Karpas-422 (cell line): ENCODE data around the gene PEX10. TPM values are rescaled to one million over a fixed set of nuclear protein-coding genes. Genes with fewer than 3 reads are reported as not detected.
A peak's percentile ranks its signal among the peaks of the same experiment; 100 is the strongest.

Experiments used
- DNase-seq: peaks from one replicate; pipeline ENCODE4 v3.0.0-alpha.2; 2015
- H2AFZ ChIP-seq: fragments of 200-600 bp; sonication (generic); 2 replicates; pipeline ENCODE4 v1.6.1; 2014; ENCODE audit warnings: antibody characterized with exemption, low read length, mixed read lengths
- H3K27ac ChIP-seq: fragments of 200-600 bp; sonication (generic); 2 replicates; pipeline ENCODE4 v1.5.1; 2014; ENCODE audit warnings: mild to moderate bottlenecking, low read length, moderate library complexity
- H3K27me3 ChIP-seq: fragments of 200-600 bp; sonication (generic); 2 replicates; pipeline ENCODE4 v1.6.1; 2014; ENCODE audit warnings: low read length, mixed read lengths
- H3K36me3 ChIP-seq: fragments of 200-600 bp; sonication (generic); 2 replicates; pipeline ENCODE4 v1.6.1; 2014; ENCODE audit warnings: low read length, mixed read lengths; ENCODE audit not compliant: insufficient read depth
- H3K4me1 ChIP-seq: fragments of 200-600 bp; sonication (generic); 2 replicates; pipeline ENCODE4 v1.6.1; 2014; ENCODE audit warnings: mild to moderate bottlenecking, low read length, mixed read lengths
- H3K4me2 ChIP-seq: fragments of 200-600 bp; sonication (generic); 2 replicates; pipeline ENCODE4 v1.6.1; 2014; ENCODE audit warnings: low read length, low read depth, mild to moderate bottlenecking; ENCODE audit not compliant: poor library complexity, severe bottlenecking
- H3K4me3 ChIP-seq: fragments of 200-600 bp; sonication (generic); 2 replicates; pipeline ENCODE4 v1.5.1; 2014; ENCODE audit warnings: mild to moderate bottlenecking, antibody characterized with exemption, low read length, mixed read lengths
- H3K79me2 ChIP-seq: fragments of 200-600 bp; sonication (generic); 2 replicates; pipeline ENCODE4 v1.6.1; 2014; ENCODE audit warnings: mild to moderate bottlenecking, low read length, mixed read lengths
- H3K9ac ChIP-seq: fragments of 200-600 bp; sonication (generic); 2 replicates; pipeline ENCODE4 v1.6.0; 2014; ENCODE audit warnings: low read length
- H3K9me2 ChIP-seq: fragments of 200-600 bp; sonication (generic), shearing (Covaris generic); replicated peaks from 2 replicates; pipeline ENCODE4 v1.6.0; 2014; ENCODE audit warnings: mild to moderate bottlenecking, low read length, moderate library complexity; ENCODE audit not compliant: insufficient read depth
- H3K9me3 ChIP-seq: fragments of 300-700, 200-600 bp; sonication (generic); 2 replicates; pipeline ENCODE4 v1.6.1; 2014; ENCODE audit warnings: low read length, mixed read lengths
- H4K20me1 ChIP-seq: fragments of 200-600 bp; sonication (generic); 2 replicates; pipeline ENCODE4 v1.6.1; 2014; ENCODE audit warnings: mild to moderate bottlenecking, antibody characterized with exemption, low read length, low read depth; ENCODE audit not compliant: insufficient read depth
- total RNA-seq: library from RNA; depleted of rRNA; stranded (reverse); fragments of >200 nt; shearing (Covaris generic); gene quantifications from 2 replicates; pipeline ENCODE4 v1.2.3, GENCODE V29; 2014; ENCODE audit warnings: low replicate concordance

The PEX10 gene
- total RNA-seq, 1 experiment from 2014 or later: 21.4 TPM

DNA sequence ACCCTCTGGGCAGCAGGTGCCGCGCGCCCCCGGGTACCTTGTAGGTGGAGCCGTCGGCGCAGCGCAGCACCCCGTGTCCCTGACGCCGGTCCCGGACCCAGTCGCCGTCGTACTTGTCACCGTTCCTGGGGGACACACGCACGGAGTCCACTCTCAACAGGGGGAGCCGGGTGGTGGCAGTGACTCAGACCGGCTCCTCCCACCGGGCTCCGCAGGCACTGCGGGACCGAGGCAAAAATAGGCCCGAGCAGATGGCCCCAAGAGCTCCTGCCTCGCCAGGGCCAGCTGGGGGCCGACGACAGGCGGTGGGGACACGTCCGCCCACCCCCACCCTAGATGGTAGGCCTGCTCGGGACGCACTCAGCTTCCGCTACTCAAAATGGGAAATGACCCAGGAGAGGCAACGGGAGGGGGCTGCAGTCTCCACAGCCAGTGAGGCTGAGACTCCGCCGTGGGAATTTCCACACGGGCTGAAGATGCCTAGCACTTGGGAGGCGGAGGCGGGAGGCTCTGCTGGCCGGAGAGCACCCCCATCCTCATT lies 27.4 kb downstream of the PEX10 start:
- H3K4me1 ChIP-seq: peaks cover 4% of the 10 kb centered on the region
- no peak overlapping the region for H3K4me2 ChIP-seq
- no peak overlapping the region for H3K9ac ChIP-seq
- H4K20me1 ChIP-seq: peaks cover 7% of the 10 kb centered on the region; the same call in 1 of the 2 replicates
- no peaks in the 10 kb centered on the region for H3K9me2 ChIP-seq
- no peaks in the 10 kb centered on the region for H3K9me3 ChIP-seq
- no peak overlapping the region for H3K27ac ChIP-seq
- no peaks in the 10 kb centered on the region for H3K27me3 ChIP-seq
- peaks cover 1% of the 10 kb centered on the region for H3K79me2 ChIP-seq
- no peak overlapping the region for H2AFZ ChIP-seq
- DNase-seq: no peak
- H3K36me3 ChIP-seq: no peaks in the 10 kb centered on the region
- no peak overlapping the region for H3K4me3 ChIP-seq

DNA sequence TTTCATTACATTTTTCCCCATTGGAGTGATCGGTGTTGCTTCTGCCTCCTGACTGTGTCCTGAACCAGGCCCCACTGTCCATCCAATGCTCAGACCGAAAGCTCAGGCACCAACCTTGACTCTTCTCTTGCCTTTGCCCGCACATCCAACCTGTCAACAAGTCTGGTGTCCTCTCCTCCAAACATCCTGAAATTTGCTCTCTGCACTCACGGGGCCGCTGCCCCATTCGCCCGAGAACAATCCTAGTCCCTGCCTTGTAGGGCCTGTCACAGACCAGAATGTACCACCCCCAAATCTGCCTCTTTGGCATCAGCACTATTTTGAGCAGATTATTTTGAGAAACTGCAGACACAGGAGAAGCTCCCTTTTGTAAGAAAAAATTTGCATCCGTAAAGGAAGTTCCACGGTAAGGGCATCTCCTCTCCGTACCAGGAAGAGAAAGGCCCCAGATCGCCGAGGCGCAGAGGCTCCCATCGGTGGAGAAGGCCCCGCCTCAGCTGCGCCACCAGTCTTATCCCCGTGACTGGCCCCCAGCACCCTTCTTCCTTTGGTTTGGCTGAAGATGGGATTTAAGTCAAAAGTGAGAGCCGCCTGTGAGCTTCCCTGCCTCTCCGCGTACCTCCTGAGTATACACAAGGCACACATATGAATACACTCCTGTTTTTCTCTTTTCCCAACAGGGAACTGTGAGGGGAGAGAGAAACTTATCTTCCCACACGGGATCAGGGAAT lies 28.1 kb downstream of the PEX10 start:
- H3K79me2 ChIP-seq: no peaks in the 10 kb centered on the region
- no peak overlapping the region for H3K27ac ChIP-seq
- no peaks in the 10 kb centered on the region for H3K4me1 ChIP-seq
- no peak overlapping the region for H3K4me3 ChIP-seq
- H3K27me3 ChIP-seq: no peaks in the 10 kb centered on the region
- H3K9ac ChIP-seq: no peak overlapping the region
- H3K9me2 ChIP-seq: no peaks in the 10 kb centered on the region
- H3K9me3 ChIP-seq: no peaks in the 10 kb centered on the region
- no peak overlapping the region for H3K4me2 ChIP-seq
- peaks cover 7% of the 10 kb centered on the region; the same call in 1 of the 2 replicates for H4K20me1 ChIP-seq
- no peak overlapping the region for H2AFZ ChIP-seq
- DNase-seq: no peak
- no peaks in the 10 kb centered on the region for H3K36me3 ChIP-seq

DNA sequence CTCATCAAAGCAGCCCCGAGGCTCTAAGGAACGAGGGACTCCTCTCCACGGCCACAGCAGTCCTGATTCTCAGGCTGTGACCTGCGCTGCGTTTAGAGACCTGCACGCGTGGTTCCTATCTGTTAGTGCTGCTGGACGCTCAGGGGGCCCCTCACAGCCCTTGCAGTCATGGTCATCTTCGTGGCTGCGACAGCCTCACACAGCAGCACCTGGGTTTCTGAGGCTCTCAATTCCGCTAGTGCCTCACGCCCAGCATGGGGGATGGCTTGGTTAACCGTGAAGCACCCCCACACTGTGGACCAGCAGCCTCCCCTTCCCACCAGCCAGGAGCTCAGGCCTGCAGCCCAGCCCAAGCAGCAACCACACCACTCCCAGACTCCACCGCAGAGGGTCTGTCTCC lies 28.8 kb downstream of the PEX10 start:
- H3K27me3 ChIP-seq: no peaks in the 10 kb centered on the region
- H3K79me2 ChIP-seq: no peaks in the 10 kb centered on the region
- no peak overlapping the region for H3K4me2 ChIP-seq
- H3K4me3 ChIP-seq: no peak overlapping the region
- H3K9me3 ChIP-seq: no peaks in the 10 kb centered on the region
- H3K36me3 ChIP-seq: no peaks in the 10 kb centered on the region
- H3K27ac ChIP-seq: no peak overlapping the region
- H4K20me1 ChIP-seq: peaks cover 7% of the 10 kb centered on the region; the same call in 1 of the 2 replicates
- no peak overlapping the region for H3K9ac ChIP-seq
- H2AFZ ChIP-seq: no peak overlapping the region
- no peaks in the 10 kb centered on the region for H3K9me2 ChIP-seq
- no peak for DNase-seq
- no peaks in the 10 kb centered on the region for H3K4me1 ChIP-seq

DNA sequence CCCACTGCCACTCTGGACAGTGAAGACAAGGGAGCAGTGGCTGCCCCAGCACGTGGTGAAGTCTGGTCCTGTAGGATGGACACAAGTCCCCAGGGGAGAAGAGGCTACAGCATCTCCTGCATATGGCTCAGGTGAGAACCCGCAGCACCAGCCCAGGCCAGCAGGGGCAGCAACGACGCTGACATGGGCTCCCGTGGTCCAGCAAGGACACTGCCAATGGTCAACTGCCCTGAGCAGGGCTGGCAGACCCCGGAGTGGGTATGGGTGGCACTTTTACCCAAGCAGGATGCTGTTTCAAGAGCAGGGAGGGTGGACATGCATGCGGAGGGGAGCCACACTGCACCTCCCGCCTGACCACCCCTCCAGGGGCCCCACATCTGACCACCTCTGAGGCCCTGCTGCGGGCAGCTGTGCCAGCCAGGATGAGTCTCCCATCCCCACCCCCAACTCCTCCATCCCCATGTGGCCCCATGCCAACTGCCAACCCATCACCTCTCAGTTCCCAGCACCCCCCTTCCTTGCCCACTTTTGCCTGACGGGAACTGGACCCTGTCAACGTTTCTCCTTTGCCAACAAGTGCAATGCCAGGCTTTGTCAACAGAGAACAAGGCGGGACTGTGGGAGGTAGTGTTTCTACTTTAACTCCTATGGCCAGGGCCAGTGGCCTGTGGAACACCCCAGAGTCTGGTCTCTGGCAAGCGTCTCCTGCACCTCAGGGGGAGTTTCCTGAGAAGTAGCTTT lies 29.6 kb downstream of the PEX10 start:
- Histone ChIP-seq H3K4me3 (no peak overlapping the region), H4K20me1 (peaks cover 7% of the 10 kb centered on the region; the same call in 1 of the 2 replicates), H3K27me3 (no peaks in the 10 kb centered on the region), H2AFZ (no peak overlapping the region), H3K9ac (no peak overlapping the region), H3K27ac (no peak overlapping the region), H3K36me3 (no peaks in the 10 kb centered on the region), H3K4me1 (no peaks in the 10 kb centered on the region), H3K4me2 (no peak overlapping the region), H3K9me3 (no peaks in the 10 kb centered on the region), H3K79me2 (no peaks in the 10 kb centered on the region), H3K9me2 (no peaks in the 10 kb centered on the region)
- peak; percentile 55 for DNase-seq

DNA sequence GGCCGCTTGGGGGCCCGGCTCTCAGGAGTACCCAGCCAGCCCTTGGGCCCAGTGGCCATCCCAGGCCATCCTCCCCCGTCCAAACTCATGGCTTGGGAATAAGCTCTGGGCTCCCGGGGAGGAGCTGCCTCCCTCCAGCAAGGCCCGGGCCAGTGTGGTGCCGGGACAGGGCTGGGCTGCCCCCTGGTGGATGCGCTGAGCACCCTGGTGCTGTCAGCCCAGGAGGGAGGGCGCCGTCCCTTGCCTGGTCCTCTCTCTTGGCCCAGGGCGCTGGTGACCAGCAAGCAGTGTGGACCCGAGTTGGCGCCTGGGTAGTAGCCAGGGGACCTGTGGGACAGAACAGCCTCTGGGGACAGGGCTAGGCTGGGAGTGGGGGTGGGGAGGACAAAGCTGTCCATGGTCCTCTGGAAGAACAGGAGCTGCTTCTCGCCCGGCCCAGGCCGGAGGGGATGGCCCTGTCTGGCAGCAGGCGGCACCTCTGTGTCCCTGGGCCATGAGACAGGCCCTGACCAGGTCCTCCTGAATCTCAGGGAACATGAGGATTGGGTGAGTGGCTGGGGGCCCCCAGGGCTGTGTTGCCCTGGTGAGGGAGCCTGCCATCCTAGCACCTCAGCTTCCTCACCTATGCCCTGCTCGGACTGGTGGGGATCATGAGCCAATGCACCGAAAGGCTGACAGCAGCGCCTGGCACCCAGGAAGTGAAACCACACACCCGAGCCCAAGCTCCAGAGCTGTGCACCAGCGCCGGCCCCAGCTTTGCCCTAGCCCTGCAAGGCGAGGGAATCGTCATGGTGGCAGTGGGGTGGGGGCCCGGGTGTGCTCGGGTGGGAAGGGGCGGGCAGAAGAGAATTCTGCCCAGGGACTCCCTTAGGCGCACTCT lies 30.4 kb downstream of the PEX10 start:
- Histone ChIP-seq H3K4me3 (no peak overlapping the region), H3K27me3 (no peaks in the 10 kb centered on the region), H3K27ac (no peak overlapping the region), H3K9me3 (no peaks in the 10 kb centered on the region), H3K9me2 (no peaks in the 10 kb centered on the region), H4K20me1 (peaks cover 8% of the 10 kb centered on the region; the same call in 1 of the 2 replicates), H2AFZ (no peak overlapping the region), H3K79me2 (no peaks in the 10 kb centered on the region), H3K9ac (no peak overlapping the region), H3K36me3 (no peaks in the 10 kb centered on the region), H3K4me2 (no peak overlapping the region), H3K4me1 (no peaks in the 10 kb centered on the region)
- peak; percentile 87 for DNase-seq

DNA sequence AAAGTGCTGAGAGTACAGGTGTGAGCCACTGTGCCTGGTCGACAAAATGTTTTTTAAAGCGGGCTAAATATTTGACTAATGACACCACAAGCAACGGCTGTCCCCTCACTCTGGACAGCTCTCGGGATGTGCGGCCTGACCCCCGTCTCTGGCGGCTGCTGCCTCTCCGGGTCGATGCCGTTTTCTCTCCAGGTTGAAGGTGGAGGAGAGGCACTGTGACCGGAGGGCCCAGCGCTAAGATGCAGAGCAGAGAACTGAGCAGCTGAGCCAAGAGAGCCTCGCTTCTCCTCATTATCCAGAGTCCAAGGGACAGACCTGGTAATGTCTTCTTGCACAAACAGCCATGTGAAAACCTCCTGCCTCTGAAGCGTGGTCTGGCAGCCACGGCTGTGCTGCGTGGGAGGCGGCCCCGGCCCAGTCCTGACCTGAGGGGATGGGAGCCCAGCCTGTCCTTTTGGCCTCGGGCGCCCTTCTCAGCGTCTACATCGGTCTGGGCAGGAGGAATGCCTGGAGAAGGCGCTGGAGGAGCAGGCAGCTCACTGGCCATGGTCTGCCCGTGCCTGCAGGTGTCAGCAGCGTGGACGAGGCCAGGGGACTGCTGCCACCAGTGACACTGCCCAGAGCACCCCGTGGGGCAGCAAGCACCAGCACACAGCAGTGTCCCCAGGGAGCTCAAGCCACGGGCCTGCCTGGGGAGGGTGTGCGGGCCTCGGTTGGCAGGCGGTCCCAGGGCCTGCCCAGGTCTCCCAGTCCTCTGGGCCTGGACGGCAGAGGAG lies 31.4 kb downstream of the PEX10 start:
- Histone ChIP-seq H3K4me2 (no peak overlapping the region), H3K9ac (no peak overlapping the region), H3K9me3 (no peaks in the 10 kb centered on the region), H3K4me1 (no peaks in the 10 kb centered on the region), H3K4me3 (no peak overlapping the region), H3K9me2 (no peaks in the 10 kb centered on the region), H4K20me1 (peaks cover 12% of the 10 kb centered on the region; the same call in 1 of the 2 replicates), H3K79me2 (no peaks in the 10 kb centered on the region), H3K27ac (no peak overlapping the region), H2AFZ (no peak overlapping the region), H3K27me3 (no peaks in the 10 kb centered on the region), H3K36me3 (no peaks in the 10 kb centered on the region)
- no peak for DNase-seq

DNA sequence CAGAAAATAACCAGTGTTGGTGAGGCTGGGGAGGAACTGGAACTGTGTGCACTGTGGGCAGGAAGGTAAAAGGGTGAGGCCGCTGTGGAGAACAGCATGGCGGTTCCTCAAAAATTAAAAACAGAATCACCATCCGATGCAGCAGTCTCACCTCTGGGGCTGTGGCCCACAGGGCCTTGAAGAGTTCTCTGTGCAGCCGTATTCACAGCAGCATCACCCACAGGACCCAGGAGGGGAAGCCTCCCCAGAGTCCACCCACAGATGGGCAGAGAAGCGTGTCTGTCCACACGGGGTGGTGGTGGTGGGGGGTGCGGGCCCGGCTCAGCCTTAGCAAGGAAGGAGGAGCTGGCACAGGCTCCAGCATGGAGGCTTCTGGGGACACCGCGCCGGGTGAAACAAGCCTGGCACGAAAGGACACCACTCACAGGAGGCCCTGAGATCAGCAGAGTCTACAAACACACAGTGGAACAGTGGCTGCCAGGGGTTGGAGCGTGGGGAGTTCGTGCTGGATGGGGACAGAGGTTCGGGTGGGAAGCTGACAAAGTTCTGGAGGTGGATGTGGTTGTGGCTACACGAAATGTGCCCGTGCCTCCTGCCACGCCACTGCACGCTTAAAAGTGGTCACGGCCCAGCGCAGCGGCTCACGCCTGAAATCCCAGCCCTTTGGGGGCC lies 32.5 kb downstream of the PEX10 start:
- H3K79me2 ChIP-seq: no peaks in the 10 kb centered on the region
- H3K4me1 ChIP-seq: peaks cover 3% of the 10 kb centered on the region
- H2AFZ ChIP-seq: no peak overlapping the region
- no peak overlapping the region for H3K4me2 ChIP-seq
- H3K36me3 ChIP-seq: no peaks in the 10 kb centered on the region
- DNase-seq: no peak
- H4K20me1 ChIP-seq: peaks cover 12% of the 10 kb centered on the region; the same call in 1 of the 2 replicates
- no peak overlapping the region for H3K27ac ChIP-seq
- H3K9ac ChIP-seq: no peak overlapping the region
- no peaks in the 10 kb centered on the region for H3K27me3 ChIP-seq
- H3K9me2 ChIP-seq: no peaks in the 10 kb centered on the region
- no peaks in the 10 kb centered on the region for H3K9me3 ChIP-seq
- H3K4me3 ChIP-seq: no peak overlapping the region
